GM19023 (cell line): ENCODE results near the gene APRT.

Experiments
- ATAC-seq: cut with Tn5 transposase; IDR thresholded peaks from one replicate; pipeline ENCODE4 v1.9.1; 2021; ENCODE audit warnings: mild to moderate bottlenecking, moderate library complexity; ENCODE audit not compliant: unreplicated experiment

Gene APRT

GRCh38 chr16:88760424-88761142, 51.1 kb downstream of the APRT start:
- ATAC-seq = no peak

- ATAC-seq = no peak
These were observed 51.8 kb downstream of the APRT start for GRCh38 chr16:88759976-88760350.
